ENCODE data around the gene STOX2. TPM values are rescaled to one million over a fixed set of nuclear protein-coding genes. Genes with fewer than 3 reads are reported as not detected.

The STOX2 gene
- total RNA-seq, 2 donors from 2014 or later = 18.5 to 25.8 TPM

DNA sequence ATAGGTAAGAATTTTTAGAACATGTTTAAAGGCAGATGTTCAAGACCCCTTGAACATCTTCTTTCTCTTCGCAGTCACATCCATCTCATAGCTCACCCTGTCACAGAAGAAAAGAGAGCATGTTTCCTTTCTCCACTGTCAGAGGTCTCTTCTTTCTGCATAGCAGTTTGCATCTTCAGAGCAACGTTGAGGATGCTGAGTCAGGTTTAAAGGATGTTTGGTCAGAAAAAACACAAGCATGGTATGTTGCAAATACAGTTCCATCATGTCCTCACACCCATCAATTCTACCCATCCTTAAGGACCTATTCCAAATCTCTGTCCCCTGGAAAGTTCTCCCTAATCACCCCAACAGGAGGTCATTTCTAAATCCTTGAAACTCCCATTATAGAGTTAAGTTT, 84.8 kb downstream of the STOX2 start:
- TF ChIP-seq, protein P1, sequence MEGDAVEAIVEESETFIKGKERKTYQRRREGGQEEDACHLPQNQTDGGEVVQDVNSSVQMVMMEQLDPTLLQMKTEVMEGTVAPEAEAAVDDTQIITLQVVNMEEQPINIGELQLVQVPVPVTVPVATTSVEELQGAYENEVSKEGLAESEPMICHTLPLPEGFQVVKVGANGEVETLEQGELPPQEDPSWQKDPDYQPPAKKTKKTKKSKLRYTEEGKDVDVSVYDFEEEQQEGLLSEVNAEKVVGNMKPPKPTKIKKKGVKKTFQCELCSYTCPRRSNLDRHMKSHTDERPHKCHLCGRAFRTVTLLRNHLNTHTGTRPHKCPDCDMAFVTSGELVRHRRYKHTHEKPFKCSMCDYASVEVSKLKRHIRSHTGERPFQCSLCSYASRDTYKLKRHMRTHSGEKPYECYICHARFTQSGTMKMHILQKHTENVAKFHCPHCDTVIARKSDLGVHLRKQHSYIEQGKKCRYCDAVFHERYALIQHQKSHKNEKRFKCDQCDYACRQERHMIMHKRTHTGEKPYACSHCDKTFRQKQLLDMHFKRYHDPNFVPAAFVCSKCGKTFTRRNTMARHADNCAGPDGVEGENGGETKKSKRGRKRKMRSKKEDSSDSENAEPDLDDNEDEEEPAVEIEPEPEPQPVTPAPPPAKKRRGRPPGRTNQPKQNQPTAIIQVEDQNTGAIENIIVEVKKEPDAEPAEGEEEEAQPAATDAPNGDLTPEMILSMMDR (IDR thresholded peaks at IDR 0.05) = no peak
- Histone ChIP-seq H3K27me3 (no peaks in the 10 kb centered on the region), H3K4me3 (no peak overlapping the region), H3K4me1 (peaks cover 0 to 32% of the 10 kb centered on the region in 2 donors), H3K9me3 (no peaks in the 10 kb centered on the region), H3K36me3 (no peaks in the 10 kb centered on the region), H3K27ac (peak overlapping the region; percentile 86 to 94)
- no peak for DNase-seq (ENCODE audit: low spot score)

DNA sequence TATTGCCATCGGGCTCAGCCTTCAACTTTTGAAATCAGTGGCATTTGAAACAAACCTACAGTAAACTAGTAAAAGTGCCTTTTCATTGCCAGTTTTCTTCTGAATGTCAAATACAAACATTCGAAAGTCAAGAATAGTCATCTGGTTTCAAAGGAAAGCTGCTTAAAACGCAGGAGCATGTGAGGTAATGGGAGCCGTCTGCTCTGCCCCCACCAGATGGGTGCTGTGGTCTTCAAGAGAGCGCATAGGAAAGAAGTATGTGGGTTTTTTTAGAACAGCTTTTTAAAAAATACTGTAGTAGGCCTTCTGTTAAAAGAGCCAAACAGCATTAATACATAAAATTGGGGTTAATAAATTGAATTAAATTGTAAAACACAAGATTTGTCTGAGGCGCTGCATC, 88.6 kb downstream of the STOX2 start:
- H3K4me1 ChIP-seq = peaks cover 0 to 34% of the 10 kb centered on the region in 2 donors
- no peak overlapping the region for H3K27ac ChIP-seq
- H3K9me3 ChIP-seq = no peaks in the 10 kb centered on the region
- DNase-seq (ENCODE audit: low spot score) = no peak
- no peak overlapping the region for H3K4me3 ChIP-seq
- TF ChIP-seq, protein P1 (IDR thresholded peaks at IDR 0.05) = no peak
- no peaks in the 10 kb centered on the region for H3K36me3 ChIP-seq
- no peaks in the 10 kb centered on the region for H3K27me3 ChIP-seq

- H3K9me3 ChIP-seq = no peaks in the 10 kb centered on the region
- H3K4me1 ChIP-seq = peaks cover 0 to 26% of the 10 kb centered on the region in 2 donors
- DNase-seq (ENCODE audit: low spot score) = no peak
- H3K27me3 ChIP-seq = no peaks in the 10 kb centered on the region
- peak overlapping the region in 1 of 2 donors; percentile 11 for H3K4me3 ChIP-seq
- TF ChIP-seq, protein P1 (IDR thresholded peaks at IDR 0.05) = no peak
- no peaks in the 10 kb centered on the region for H3K36me3 ChIP-seq
- peak overlapping the region in 1 of 2 donors; percentile 30 for H3K27ac ChIP-seq
Observed at GRCh38 chr4:183995570-183995969, 90.5 kb downstream of the STOX2 start.

GRCh38 chr4:183996868-183997267, 91.8 kb downstream of the STOX2 start:
- Histone ChIP-seq H3K9me3 (no peaks in the 10 kb centered on the region), H3K27me3 (no peaks in the 10 kb centered on the region), H3K36me3 (no peaks in the 10 kb centered on the region), H3K4me1 (peaks cover 0 to 26% of the 10 kb centered on the region in 2 donors), H3K27ac (peak overlapping the region; percentile 43 to 70), H3K4me3 (no peak overlapping the region)
- no peak for DNase-seq (ENCODE audit: low spot score)
- TF ChIP-seq, protein P1 (IDR thresholded peaks at IDR 0.05) = no peak

- TF ChIP-seq, protein P1 (IDR thresholded peaks at IDR 0.05) = no peak
- Histone ChIP-seq H3K36me3 (no peaks in the 10 kb centered on the region), H3K27ac (no peak overlapping the region), H3K27me3 (no peaks in the 10 kb centered on the region), H3K9me3 (no peaks in the 10 kb centered on the region), H3K4me3 (no peak overlapping the region), H3K4me1 (peaks cover 0 to 26% of the 10 kb centered on the region in 2 donors)
- no peak for DNase-seq (ENCODE audit: low spot score)
Observed at GRCh38 chr4:183999435-183999834, 94.3 kb downstream of the STOX2 start.
